ENCODE measurements around the gene TRIM63.
A peak's percentile ranks its signal among the peaks of the same experiment; 100 is the strongest.

TRIM63 gene

GRCh38 chr1:26022404-26022779 is 45.0 kb downstream of the TRIM63 start:
- Histone ChIP-seq H3K27ac (ENCODE audit: extremely low read depth, low read depth, low read length) (no peak overlapping the region), H3K36me3 (ENCODE audit: control insufficient read depth in 2 of 2, insufficient read depth in 1 of 2, low read length in 2 of 2) (no peaks in the 10 kb centered on the region), H3K9me3 (ENCODE audit: control insufficient read depth, insufficient read depth, low read depth, low read length) (no peaks in the 10 kb centered on the region), H3K4me1 (ENCODE audit: control insufficient read depth, insufficient read depth, low read length) (no peaks in the 10 kb centered on the region), H3K4me3 (ENCODE audit: low read depth, low read length) (no peak overlapping the region)
- CTCF ChIA-PET, result interaction anchor here (0.9 to 1.7 kb wide), 3 partner anchors 8 to 127 kb away, joined by 3 to 7 read pairs (median 3); no protein-coding TSS in a partner anchor
- POLR2A ChIA-PET, result no interaction called here
- TF ChIP-seq PRDM1 (tag by site-specific recombination; IDR thresholded peaks at IDR 0.05) (no peak), ZIC2 (tag by site-specific recombination; IDR thresholded peaks at IDR 0.05) (peak; percentile 47; the same call in 1 of the 2 replicates), ZNF639 (tag by site-specific recombination; IDR thresholded peaks at IDR 0.05) (no peak), ZNF211 (tag by site-specific recombination; IDR thresholded peaks at IDR 0.05; ENCODE audit: low read depth) (no peak), ZNF2 (tag by site-specific recombination; IDR thresholded peaks at IDR 0.05) (no peak)

GRCh38 chr1:26021647-26022403 is 45.6 kb downstream of the TRIM63 start, which contains the start of gene EXTL1:
EXTL1 (plus strand) TSS chr1:26021775; CDS start chr1:26022647, 872 bp downstream.
- TF ChIP-seq ZNF677 (tag by site-specific recombination; IDR thresholded peaks at IDR 0.05), result no peak
- no peak for TF ChIP-seq OSR2 (tag by site-specific recombination; IDR thresholded peaks at IDR 0.05)
- no peak for TF ChIP-seq ZNF660 (tag by site-specific recombination; IDR thresholded peaks at IDR 0.05)
- no peak for TF ChIP-seq ZNF560 (tag by site-specific recombination; IDR thresholded peaks at IDR 0.05; ENCODE audit: borderline replicate concordance)
- no peak for TF ChIP-seq ZNF692 (tag by site-specific recombination; IDR thresholded peaks at IDR 0.05)
- no peak for TF ChIP-seq TSHZ1 (tag by site-specific recombination; IDR thresholded peaks at IDR 0.05; ENCODE audit: borderline replicate concordance)
- TF ChIP-seq ZNF501 (tag by site-specific recombination; IDR thresholded peaks at IDR 0.05), result no peak
- TF ChIP-seq KLF16 (tag by site-specific recombination; IDR thresholded peaks at IDR 0.05), result no peak
- TF ChIP-seq ZNF777 (tag by site-specific recombination; IDR thresholded peaks at IDR 0.05; ENCODE audit: borderline replicate concordance), result no peak
- TF ChIP-seq ZNF433 (tag by site-specific recombination; IDR thresholded peaks at IDR 0.05; ENCODE audit: low read depth), result no peak
- TF ChIP-seq GFI1B (tag by site-specific recombination; IDR thresholded peaks at IDR 0.05), result no peak
- no peak for TF ChIP-seq ZNF398 (tag by site-specific recombination; IDR thresholded peaks at IDR 0.05)
- TF ChIP-seq HOXC10 (CRISPR knock-in tag; IDR thresholded peaks at IDR 0.05), result no peak
- no peak for TF ChIP-seq ZNF184 (tag by site-specific recombination; IDR thresholded peaks at IDR 0.05)
- no peak for TF ChIP-seq ZNF596 (tag by site-specific recombination; IDR thresholded peaks at IDR 0.05)
- no peak for TF ChIP-seq KLF1 (tag by site-specific recombination; IDR thresholded peaks at IDR 0.05)
- TF ChIP-seq ZBTB8A (tag by site-specific recombination; IDR thresholded peaks at IDR 0.05), result no peak
- TF ChIP-seq ZNF610 (tag by site-specific recombination; IDR thresholded peaks at IDR 0.05; ENCODE audit: borderline replicate concordance), result no peak
- no peak for TF ChIP-seq ZNF654 (tag by site-specific recombination; IDR thresholded peaks at IDR 0.05; ENCODE audit: low read depth)
- Histone ChIP-seq H3K36me3 (ENCODE audit: control insufficient read depth in 2 of 2, insufficient read depth in 1 of 2, low read length in 2 of 2) (no peaks in the 10 kb centered on the region), H3K9me3 (ENCODE audit: control insufficient read depth, insufficient read depth, low read depth, low read length) (no peaks in the 10 kb centered on the region), H3K4me3 (ENCODE audit: low read depth, low read length) (no peak within 1 kb of the TSS), H3K4me1 (ENCODE audit: control insufficient read depth, insufficient read depth, low read length) (no peaks in the 10 kb centered on the region), H3K27ac (ENCODE audit: extremely low read depth, low read depth, low read length) (no peak within 1 kb of the TSS)
- ChIA-PET POLR2A (interaction anchor here (0.6 kb wide), 1 partner anchor 188 kb away, joined by 3 read pairs; no protein-coding TSS in a partner anchor), CTCF (interaction anchor here (0.9 to 1.7 kb wide), 4 partner anchors 9 to 127 kb away, joined by 3 to 7 read pairs (median 4); no protein-coding TSS in a partner anchor)
